HCT116 (cell line): ENCODE results near the gene PITRM1.

Experiments used
- CBX3 ChIP-seq: IDR thresholded peaks from 2 replicates; pipeline ENCODE4 v1.6.1; 2012; ENCODE audit warnings: low read depth
- EZH2 ChIP-seq: fragments of 200-600 bp; sonication (generic); IDR thresholded peaks from 2 replicates; pipeline ENCODE4 v1.6.1; 2017; ENCODE audit warnings: antibody characterized with exemption, mixed run types
- EZH2phosphoT487 ChIP-seq: fragments of 200-600 bp; IDR thresholded peaks from 2 replicates; pipeline ENCODE4 v1.6.1; 2018; ENCODE audit warnings: antibody characterized with exemption, borderline replicate concordance
- POLR2A ChIP-seq: IDR thresholded peaks from 2 replicates; pipeline ENCODE4 v1.7.0; 2011; ENCODE audit warnings: borderline replicate concordance; ENCODE audit not compliant: insufficient read depth, insufficient read length; ENCODE audit errors: extremely low read depth
- POLR2AphosphoS5 ChIP-seq: IDR thresholded peaks from 2 replicates; pipeline ENCODE4 v1.6.1; 2011; ENCODE audit warnings: mild to moderate bottlenecking, low read depth, low read length, moderate library complexity
- TCF7L2 ChIP-seq: IDR thresholded peaks from 2 replicates; pipeline ENCODE4 v1.7.0; 2011; ENCODE audit warnings: borderline replicate concordance, inconsistent platforms; ENCODE audit not compliant: insufficient read depth, insufficient read length; ENCODE audit errors: extremely low read depth
- YY1 ChIP-seq: IDR thresholded peaks from 2 replicates; pipeline ENCODE4 v1.6.1; 2011; ENCODE audit warnings: low read length, low read depth, moderate library complexity, mild to moderate bottlenecking; ENCODE audit not compliant: insufficient replicate concordance; ENCODE audit errors: extremely low read depth
- TF ChIP-seq, protein P1 (sequence below), 3 experiments: fragments of 200-600 bp in 1 of 3; sonication (generic) in 1 of 3; IDR thresholded peaks in 2 of 3; conservative IDR thresholded peaks in 1 of 3; 2 replicates each; pipeline ENCODE4 v1.5.1; 2012 to 2017; ENCODE audit warnings: low read depth in 2 of 3, low read length in 2 of 3, antibody characterized with exemption in 1 of 3, borderline replicate concordance in 1 of 3, control low read depth in 1 of 3, mild to moderate bottlenecking in 1 of 3, mixed read lengths in 1 of 3, mixed run types in 1 of 3, moderate library complexity in 1 of 3; ENCODE audit not compliant: insufficient read depth in 1 of 3
- TF ChIP-seq, protein P2 (sequence below): IDR thresholded peaks from 2 replicates; pipeline ENCODE4 v1.6.1; 2012
- TF ChIP-seq, protein P3 (sequence below): IDR thresholded peaks from 2 replicates; pipeline ENCODE4 v1.6.1; 2012

DNA sequence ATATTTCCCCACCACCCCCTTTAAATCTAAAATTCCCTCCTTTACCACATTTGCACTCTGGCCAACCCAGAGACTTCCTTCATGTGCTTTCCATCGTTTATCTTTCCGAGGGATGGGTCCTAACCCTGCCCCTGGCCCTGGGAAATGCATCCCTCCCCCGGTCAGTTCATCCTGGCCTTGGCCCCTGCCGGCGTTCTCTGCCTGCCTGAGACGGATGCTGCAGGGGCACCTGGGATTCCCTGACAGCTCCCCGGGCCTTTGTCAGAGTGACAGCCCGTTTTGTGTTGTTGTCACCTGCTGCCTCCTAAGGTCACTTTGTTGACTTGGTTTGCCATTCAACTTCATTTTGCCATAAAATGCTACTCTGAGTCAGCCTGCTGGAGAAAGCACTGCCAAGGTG is 34.8 kb upstream of the PITRM1 start:
- TF ChIP-seq, protein P1, sequence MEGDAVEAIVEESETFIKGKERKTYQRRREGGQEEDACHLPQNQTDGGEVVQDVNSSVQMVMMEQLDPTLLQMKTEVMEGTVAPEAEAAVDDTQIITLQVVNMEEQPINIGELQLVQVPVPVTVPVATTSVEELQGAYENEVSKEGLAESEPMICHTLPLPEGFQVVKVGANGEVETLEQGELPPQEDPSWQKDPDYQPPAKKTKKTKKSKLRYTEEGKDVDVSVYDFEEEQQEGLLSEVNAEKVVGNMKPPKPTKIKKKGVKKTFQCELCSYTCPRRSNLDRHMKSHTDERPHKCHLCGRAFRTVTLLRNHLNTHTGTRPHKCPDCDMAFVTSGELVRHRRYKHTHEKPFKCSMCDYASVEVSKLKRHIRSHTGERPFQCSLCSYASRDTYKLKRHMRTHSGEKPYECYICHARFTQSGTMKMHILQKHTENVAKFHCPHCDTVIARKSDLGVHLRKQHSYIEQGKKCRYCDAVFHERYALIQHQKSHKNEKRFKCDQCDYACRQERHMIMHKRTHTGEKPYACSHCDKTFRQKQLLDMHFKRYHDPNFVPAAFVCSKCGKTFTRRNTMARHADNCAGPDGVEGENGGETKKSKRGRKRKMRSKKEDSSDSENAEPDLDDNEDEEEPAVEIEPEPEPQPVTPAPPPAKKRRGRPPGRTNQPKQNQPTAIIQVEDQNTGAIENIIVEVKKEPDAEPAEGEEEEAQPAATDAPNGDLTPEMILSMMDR (IDR thresholded peaks at IDR 0.05 in 2 of 3, conservative IDR thresholded peaks at IDR 0.05 in 1 of 3; ENCODE audit: borderline replicate concordance in 1 of 3, insufficient read depth in 1 of 3, low read depth in 2 of 3, low read length in 2 of 3), result no peak
- TF ChIP-seq POLR2A, result no peak
- TF ChIP-seq, protein P2, sequence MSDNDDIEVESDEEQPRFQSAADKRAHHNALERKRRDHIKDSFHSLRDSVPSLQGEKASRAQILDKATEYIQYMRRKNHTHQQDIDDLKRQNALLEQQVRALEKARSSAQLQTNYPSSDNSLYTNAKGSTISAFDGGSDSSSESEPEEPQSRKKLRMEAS, result no peak
- TF ChIP-seq POLR2AphosphoS5, result no peak
- TF ChIP-seq EZH2, result no peak
- TF ChIP-seq, protein P3, sequence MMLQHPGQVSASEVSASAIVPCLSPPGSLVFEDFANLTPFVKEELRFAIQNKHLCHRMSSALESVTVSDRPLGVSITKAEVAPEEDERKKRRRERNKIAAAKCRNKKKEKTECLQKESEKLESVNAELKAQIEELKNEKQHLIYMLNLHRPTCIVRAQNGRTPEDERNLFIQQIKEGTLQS, result no peak
- TF ChIP-seq EZH2phosphoT487, result no peak
- no peak for TF ChIP-seq CBX3
- no peak for TF ChIP-seq TCF7L2
- TF ChIP-seq YY1, result no peak
